GM21786 (cell line): Measurements from ENCODE around the gene ANKRD22.
"Not testable (repeated sequence)": the region's sequence is repeated elsewhere in the genome, so short reads cannot be mapped to it uniquely, and the experiment has no call there.

Experiments
- ATAC-seq: cut with Tn5 transposase; IDR thresholded peaks from one replicate; pipeline ENCODE4 v1.9.1; 2021; ENCODE audit not compliant: unreplicated experiment

Gene ANKRD22

GRCh38 chr10:88851706-88852105, at the start of gene ANKRD22:
TSS of gene ANKRD22 (minus strand) at chr10:88851844. CDS start at chr10:88851607, 237 bp downstream.
- ATAC-seq: no peak

- ATAC-seq: no peak
These were observed 48.2 kb upstream of the ANKRD22 start for GRCh38 chr10:88899886-88900285.

GRCh38 chr10:88898727-88899126, 47.1 kb upstream of the ANKRD22 start:
- no peak for ATAC-seq

- no peak for ATAC-seq
These were observed 45.6 kb upstream of the ANKRD22 start for GRCh38 chr10:88896994-88897853.

GRCh38 chr10:88896372-88896993, 44.8 kb upstream of the ANKRD22 start:
- no peak for ATAC-seq

- no peak for ATAC-seq
These were observed 43.6 kb upstream of the ANKRD22 start for GRCh38 chr10:88895250-88895649.

GRCh38 chr10:88893611-88894010, 42.0 kb upstream of the ANKRD22 start:
- ATAC-seq: no peak

- ATAC-seq: no peak
These were observed 40.8 kb upstream of the ANKRD22 start for GRCh38 chr10:88892222-88892967.

GRCh38 chr10:88890681-88891381, 39.2 kb upstream of the ANKRD22 start:
- no peak for ATAC-seq

GRCh38 chr10:88889559-88890337, 38.1 kb upstream of the ANKRD22 start:
- ATAC-seq: peak; percentile 64

- no peak for ATAC-seq
These were observed 37.3 kb upstream of the ANKRD22 start for GRCh38 chr10:88888810-88889445.

GRCh38 chr10:88886557-88886956, 34.9 kb upstream of the ANKRD22 start:
- peak; percentile 52 for ATAC-seq

GRCh38 chr10:88883448-88883809, 31.8 kb upstream of the ANKRD22 start:
- ATAC-seq: no peak

GRCh38 chr10:88882646-88883447, 31.2 kb upstream of the ANKRD22 start:
- not testable (repeated sequence) for ATAC-seq

- ATAC-seq: no peak
These were observed 30.4 kb upstream of the ANKRD22 start for GRCh38 chr10:88881922-88882645.

- ATAC-seq: no peak
These were observed 29.7 kb upstream of the ANKRD22 start for GRCh38 chr10:88881320-88881719.

GRCh38 chr10:88880282-88881076, 28.8 kb upstream of the ANKRD22 start:
- ATAC-seq: peak; percentile 57
